PC-9 (cell line): Measurements from ENCODE around the gene IL1RAPL1.

Source experiments
- EZH2 ChIP-seq: fragments of 200-600 bp; sonication (generic); IDR thresholded peaks from 2 replicates; pipeline ENCODE4 v1.8.0; 2017; ENCODE audit warnings: antibody characterized with exemption, low read depth
- TF ChIP-seq, protein P1 (sequence below): fragments of 200-600 bp; sonication (generic); conservative IDR thresholded peaks from 2 replicates; pipeline ENCODE4 v1.6.1; 2017; ENCODE audit warnings: mixed run types, antibody characterized with exemption, mild to moderate bottlenecking, moderate library complexity

DNA sequence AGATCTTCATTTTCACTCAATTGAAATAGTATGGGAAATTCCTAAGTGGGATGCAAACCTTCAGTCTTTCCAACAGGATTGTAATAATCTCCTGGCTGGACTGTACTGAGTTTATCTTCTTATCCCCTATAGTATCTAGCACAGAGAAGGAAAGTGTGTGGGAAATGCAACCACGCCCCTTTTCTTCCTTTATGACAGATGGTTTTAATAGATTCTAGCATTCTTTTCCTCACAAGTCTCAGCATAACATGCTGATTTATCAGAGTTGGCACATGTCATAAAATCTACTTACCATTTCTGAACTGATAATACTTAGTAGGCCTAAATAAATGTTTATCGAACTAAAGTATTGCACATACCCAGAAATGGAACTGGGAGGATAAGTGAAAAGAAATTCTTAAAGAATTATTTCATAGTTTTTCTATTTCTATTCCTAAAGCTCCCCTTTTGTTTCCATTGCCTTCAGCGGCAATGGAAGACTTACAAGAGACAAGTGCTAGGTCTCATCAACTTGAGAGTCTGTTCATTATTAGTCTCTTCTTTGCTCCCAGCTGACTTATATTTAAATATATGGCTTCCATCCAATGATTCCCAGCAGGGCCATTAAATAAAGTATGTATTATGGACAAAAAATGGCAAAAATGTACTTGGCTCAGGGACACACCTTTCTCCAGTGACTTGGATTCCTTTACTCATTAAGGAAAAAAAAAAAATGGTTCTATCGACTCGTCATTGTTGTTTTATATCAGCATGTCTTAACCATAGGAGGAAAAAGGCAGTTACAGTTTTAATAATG lies 484.5 kb downstream of the IL1RAPL1 start:
- no peak for TF ChIP-seq EZH2
- TF ChIP-seq, protein P1, sequence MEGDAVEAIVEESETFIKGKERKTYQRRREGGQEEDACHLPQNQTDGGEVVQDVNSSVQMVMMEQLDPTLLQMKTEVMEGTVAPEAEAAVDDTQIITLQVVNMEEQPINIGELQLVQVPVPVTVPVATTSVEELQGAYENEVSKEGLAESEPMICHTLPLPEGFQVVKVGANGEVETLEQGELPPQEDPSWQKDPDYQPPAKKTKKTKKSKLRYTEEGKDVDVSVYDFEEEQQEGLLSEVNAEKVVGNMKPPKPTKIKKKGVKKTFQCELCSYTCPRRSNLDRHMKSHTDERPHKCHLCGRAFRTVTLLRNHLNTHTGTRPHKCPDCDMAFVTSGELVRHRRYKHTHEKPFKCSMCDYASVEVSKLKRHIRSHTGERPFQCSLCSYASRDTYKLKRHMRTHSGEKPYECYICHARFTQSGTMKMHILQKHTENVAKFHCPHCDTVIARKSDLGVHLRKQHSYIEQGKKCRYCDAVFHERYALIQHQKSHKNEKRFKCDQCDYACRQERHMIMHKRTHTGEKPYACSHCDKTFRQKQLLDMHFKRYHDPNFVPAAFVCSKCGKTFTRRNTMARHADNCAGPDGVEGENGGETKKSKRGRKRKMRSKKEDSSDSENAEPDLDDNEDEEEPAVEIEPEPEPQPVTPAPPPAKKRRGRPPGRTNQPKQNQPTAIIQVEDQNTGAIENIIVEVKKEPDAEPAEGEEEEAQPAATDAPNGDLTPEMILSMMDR: no peak
